Heart right ventricle (tissue), 16 donors: ENCODE data around the gene BUD31. TPM values are rescaled to one million over a fixed set of nuclear protein-coding genes. Genes with fewer than 3 reads are reported as not detected.

Experiments
- ATAC-seq, 8 donors: fragments of 200-7000 bp; cut with Tn5 transposase; one replicate each; pipeline ENCODE4 v1.9.1; 2020; ENCODE audit warnings: mild to moderate bottlenecking in 8 of 8, moderate library complexity in 8 of 8, moderate number of reproducible peaks in 1 of 8
- DNase-seq, 2 donors: peaks; one replicate each; pipeline ENCODE4 v3.0.0-alpha.2; 2020
- H3K27ac ChIP-seq, 10 donors: fragments of 200-600 bp; sonication (generic) in 2 of 10; one replicate each; pipeline versions ENCODE4 v1.5.0 to v1.8.0; 2020 to 2022; ENCODE audit warnings: mild to moderate bottlenecking in 3 of 10
- H3K27me3 ChIP-seq, 7 donors: fragments of 200-600 bp; one replicate each; pipeline ENCODE4 v1.8.0; 2021 to 2022; ENCODE audit warnings: mild to moderate bottlenecking in 2 of 7
- H3K36me3 ChIP-seq, 9 donors: fragments of 200-600 bp; sonication (generic) in 1 of 9; one replicate each; pipeline versions ENCODE4 v1.5.0 to v1.8.0; 2020 to 2022; ENCODE audit warnings: mild to moderate bottlenecking in 2 of 9
- H3K4me1 ChIP-seq, 9 donors: fragments of 200-600 bp; sonication (generic) in 1 of 9; one replicate each; pipeline versions ENCODE4 v1.5.0 to v1.8.0; 2020 to 2022; ENCODE audit warnings: mild to moderate bottlenecking in 4 of 9
- H3K4me3 ChIP-seq, 10 donors: fragments of 200-600 bp; sonication (generic) in 2 of 10; one replicate each; pipeline versions ENCODE4 v1.5.0 to v1.8.0; 2020 to 2022; ENCODE audit warnings: mild to moderate bottlenecking in 7 of 10, moderate library complexity in 2 of 10
- H3K9me3 ChIP-seq, 11 donors: fragments of 200-600 bp in 10 of 11; sonication (generic) in 2 of 11; one replicate each; pipeline versions ENCODE4 v1.5.0 to v1.8.0; 2013 to 2022; ENCODE audit warnings: mild to moderate bottlenecking in 2 of 11, control low read depth in 1 of 11, moderate library complexity in 1 of 11
- CTCF ChIP-seq, 9 donors: fragments of 200-600 bp; sonication (generic) in 2 of 9; IDR thresholded peaks; one replicate each; pipeline versions ENCODE4 v1.5.0 to v1.8.0; 2021 to 2022; ENCODE audit warnings: antibody characterized with exemption in 9 of 9, mild to moderate bottlenecking in 5 of 9, moderate library complexity in 1 of 9
- WGBS, 2 donors: extraction: QIAGEN DNeasy Blood & Tissue Kit; methylation state at CpG; one replicate each; pipeline ENCODE4 v1.1.7; 2013; ENCODE audit warnings: inconsistent platforms in 1 of 2; 5-methylcytosine and 5-hydroxymethylcytosine counted together
- intact Hi-C, 10 donors: fragments of 100-400 bp; cut with DNase I; formaldehyde crosslinking; loops; one replicate each; pipeline versions ENCODE4 v1.11.1 to v1.14.2; 2022
- polyA plus RNA-seq, 2 donors: library from polyadenylated mRNA; stranded (reverse); fragments of 200-250 nt; gene quantifications; one replicate each; pipeline ENCODE4 v1.2.3, GENCODE V29; 2013
- total RNA-seq, 10 donors: library from RNA; stranded (reverse); fragmentation: NEBNext Ultra II Directional in 3 of 10; extraction: Animal tissue kit (Norgen Biotek cat#: 25700) in 3 of 10; gene quantifications; one replicate each; pipeline versions ENCODE4 v1.2.1 to v1.2.4, GENCODE V29; 2021 to 2023
- donor health status: Arrhythmogenic right ventricular cardiomyopathy.
- donor health status: ischemic (EF 13 %, LVEDD 7.1; RV severe dilation, severe dysfunction).
- donor health status: healthy with polysubstance abuse.
- donor health status: DM: no; HTN: yes; CAD: no.
- donor health status: DM: no; HTN: no; CAD: no.
- donor health status: ischemic (EF 25% LVEDD 6.9; RV normal size, moderate dysfunction).
- donor health status: ischemic (EF 25% LVEDD 5.7; RV mildly dilated, moderate dysfunction).
- donor health status: healthy.
- donor health status: DM: yes; HTN: yes; CAD: no.
- donor health status: Ischemic cardiomyopathy.
- donor health status: ischemic (EF 35%, LVEDD 5.7; RV mildly dilated, moderate dysfunction).
- donor health status: nonischemic (EF 11% LVEDD 7.7; RV severe dilation, severe dysfunction).
- donor health status: DM: yes; HTN: yes; CAD: no.
- donor health status: PGD.
- donor health status: ischemic (EF 29% LVEDD 5.4; RV normal size, mild dysfunction).
- donor health status: nonischemic (EF 23%, LVEDD 6.1; RV moderate dilation, normal function).

Gene BUD31
- total and polyA plus RNA-seq, 12 donors = 28.3 to 116 (median 43.4) TPM

GRCh38 chr7:99457050-99457649 is 48.4 kb downstream of the BUD31 start:
- WGBS, 2 donors = 70 to 77% methylated on average over 6 of the region's 6 CpGs
- H3K27me3 ChIP-seq = no peaks in the 10 kb centered on the region
- no peak overlapping the region for H3K4me3 ChIP-seq
- ATAC-seq (no peak), DNase-seq (no peak)
- H3K9me3 ChIP-seq = no peaks in the 10 kb centered on the region
- peaks cover 0 to 49% (median 22%) of the 10 kb centered on the region in 9 donors for H3K4me1 ChIP-seq
- H3K27ac ChIP-seq = no peak overlapping the region
- TF ChIP-seq CTCF (IDR thresholded peaks at IDR 0.05) = no peak
- H3K36me3 ChIP-seq = peaks cover 0 to 93% (median 18%) of the 10 kb centered on the region in 9 donors
- intact Hi-C loops = no loop called here

- peak overlapping the region in 1 of 10 donors; percentile 26 for H3K27ac ChIP-seq
- no peak for TF ChIP-seq CTCF (IDR thresholded peaks at IDR 0.05)
- no peaks in the 10 kb centered on the region for H3K9me3 ChIP-seq
- no peaks in the 10 kb centered on the region for H3K27me3 ChIP-seq
- peaks cover 0 to 45% (median 23%) of the 10 kb centered on the region in 9 donors for H3K4me1 ChIP-seq
- ATAC-seq (no peak), DNase-seq (no peak)
- intact Hi-C loops = no loop called here
- WGBS, 2 donors = 73 to 75% methylated on average over 26 of the region's 26 CpGs
- H3K36me3 ChIP-seq = peaks cover 0 to 93% (median 18%) of the 10 kb centered on the region in 9 donors
- no peak overlapping the region for H3K4me3 ChIP-seq
These were observed 49.1 kb downstream of the BUD31 start for GRCh38 chr7:99457650-99458493.

GRCh38 chr7:99459087-99459486 is 50.3 kb downstream of the BUD31 start:
- Histone ChIP-seq H3K27me3 (no peaks in the 10 kb centered on the region), H3K27ac (no peak overlapping the region), H3K36me3 (peaks cover 0 to 91% (median 18%) of the 10 kb centered on the region in 9 donors), H3K4me3 (no peak overlapping the region), H3K9me3 (no peaks in the 10 kb centered on the region), H3K4me1 (peaks cover 0 to 51% (median 33%) of the 10 kb centered on the region in 9 donors)
- WGBS, 2 donors = 89 to 92% methylated on average over 8 of the region's 8 CpGs
- TF ChIP-seq CTCF (IDR thresholded peaks at IDR 0.05) = peak in 3 of 9 donors; percentile 15 to 31 (median 16)
- ATAC-seq = no peak
- intact Hi-C loops = no loop called here
- no peak for DNase-seq

GRCh38 chr7:99460651-99461050 is 51.9 kb downstream of the BUD31 start:
- H3K27me3 ChIP-seq = no peaks in the 10 kb centered on the region
- H3K36me3 ChIP-seq = peaks cover 0 to 81% (median 18%) of the 10 kb centered on the region in 9 donors
- H3K4me1 ChIP-seq = peaks cover 4 to 67% (median 44%) of the 10 kb centered on the region in 9 donors
- no peak for TF ChIP-seq CTCF (IDR thresholded peaks at IDR 0.05)
- H3K4me3 ChIP-seq = no peak overlapping the region
- ATAC-seq = peak in 4 of 8 donors; percentile 10 to 43 (median 20)
- 61 to 63% methylated on average over 11 of the region's 11 CpGs for WGBS, 2 donors
- no peaks in the 10 kb centered on the region for H3K9me3 ChIP-seq
- DNase-seq = no peak
- intact Hi-C loops = no loop called here
- H3K27ac ChIP-seq = peak overlapping the region in 3 of 10 donors; percentile 14 to 30 (median 22)
